Mesenchymal stem cell (in vitro differentiated cells and primary cell): ENCODE results near the gene STK10.

ENCODE experiments used
- DNase-seq: peaks from one replicate; pipeline ENCODE4 v3.0.0-alpha.2; 2013
- H2AFZ ChIP-seq: one replicate; pipeline ENCODE4 v1.6.1; 2013; ENCODE audit warnings: low read depth, mild to moderate bottlenecking, control low read depth, inconsistent platforms, low read length, moderate library complexity
- H2AK5ac ChIP-seq: 2 replicates; pipeline ENCODE4 v1.6.1; 2013; ENCODE audit warnings: low read length, moderate library complexity, mild to moderate bottlenecking, inconsistent platforms; ENCODE audit not compliant: severe bottlenecking
- H2BK120ac ChIP-seq: one replicate; pipeline ENCODE4 v1.6.1; 2013; ENCODE audit warnings: low read depth, mild to moderate bottlenecking, inconsistent platforms, low read length, moderate library complexity
- H2BK12ac ChIP-seq, 2 experiments: one replicate each; pipeline ENCODE4 v1.6.1; 2013; ENCODE audit warnings: inconsistent platforms in 2 of 2, low read length in 2 of 2, mild to moderate bottlenecking in 2 of 2, moderate library complexity in 2 of 2, control low read depth in 1 of 2
- H2BK15ac ChIP-seq: one replicate; pipeline ENCODE4 v1.6.1; 2013; ENCODE audit warnings: mild to moderate bottlenecking, low read depth, inconsistent platforms; ENCODE audit not compliant: poor library complexity, severe bottlenecking
- H2BK5ac ChIP-seq: 2 replicates; pipeline ENCODE4 v1.6.1; 2013; ENCODE audit warnings: low read depth, mild to moderate bottlenecking, low read length, control low read depth, inconsistent platforms; ENCODE audit not compliant: poor library complexity, severe bottlenecking
- H3K14ac ChIP-seq, 2 experiments: one replicate each; pipeline ENCODE4 v1.6.1; 2013; ENCODE audit warnings: inconsistent platforms in 2 of 2, low read length in 2 of 2, control low read depth in 1 of 2, mild to moderate bottlenecking in 1 of 2, moderate library complexity in 1 of 2
- H3K18ac ChIP-seq, 2 experiments: one replicate each; pipeline ENCODE4 v1.6.1; 2013; ENCODE audit warnings: inconsistent platforms in 2 of 2, low read length in 2 of 2, control low read depth in 1 of 2, low read depth in 1 of 2, mild to moderate bottlenecking in 1 of 2
- H3K23ac ChIP-seq, 2 experiments: one replicate each; pipeline ENCODE4 v1.6.1; 2013; ENCODE audit warnings: inconsistent platforms in 2 of 2, low read length in 2 of 2, mild to moderate bottlenecking in 2 of 2, moderate library complexity in 2 of 2, control low read depth in 1 of 2
- H3K27ac ChIP-seq: 2 replicates; pipeline ENCODE4 v1.5.1; 2013; ENCODE audit warnings: mild to moderate bottlenecking, moderate library complexity, low read length, control low read depth, inconsistent platforms; ENCODE audit not compliant: poor library complexity, severe bottlenecking
- H3K27me3 ChIP-seq, 2 experiments: 2 replicates each; pipeline versions ENCODE4 v1.6.1 to v1.7.0; 2013; ENCODE audit warnings: low read length in 2 of 2, mild to moderate bottlenecking in 2 of 2, moderate library complexity in 2 of 2, control low read depth in 1 of 2, inconsistent platforms in 1 of 2; ENCODE audit not compliant: control insufficient read depth in 1 of 2, insufficient read depth in 1 of 2
- H3K36me3 ChIP-seq, 2 experiments: 2 replicates each; pipeline versions ENCODE4 v1.6.1 to v1.7.0; 2013; ENCODE audit warnings: low read length in 2 of 2, control low read depth in 1 of 2, inconsistent platforms in 1 of 2, low read depth in 1 of 2, mild to moderate bottlenecking in 1 of 2; ENCODE audit not compliant: insufficient read depth in 2 of 2, control insufficient read depth in 1 of 2
- H3K4ac ChIP-seq, 2 experiments: one replicate each; pipeline ENCODE4 v1.6.1; 2013; ENCODE audit warnings: inconsistent platforms in 2 of 2, low read length in 2 of 2, mild to moderate bottlenecking in 2 of 2, moderate library complexity in 2 of 2, control low read depth in 1 of 2, low read depth in 1 of 2
- H3K4me1 ChIP-seq: 2 replicates; pipeline ENCODE4 v1.6.1; 2013; ENCODE audit warnings: low read depth, low read length, control low read depth; ENCODE audit not compliant: control insufficient read depth, insufficient read depth
- H3K4me2 ChIP-seq: 2 replicates; pipeline ENCODE4 v1.6.1; 2013; ENCODE audit warnings: low read length, mild to moderate bottlenecking, inconsistent platforms; ENCODE audit not compliant: poor library complexity, severe bottlenecking
- H3K4me3 ChIP-seq, 2 experiments: 2 replicates each; pipeline versions ENCODE4 v1.5.1 to v1.7.0; 2013; ENCODE audit warnings: low read length in 2 of 2, mild to moderate bottlenecking in 2 of 2, control low read depth in 1 of 2, low read depth in 1 of 2; ENCODE audit not compliant: insufficient read depth in 1 of 2
- H3K79me1 ChIP-seq: replicated peaks from 2 replicates; pipeline ENCODE4 v1.6.1; 2013; ENCODE audit warnings: mild to moderate bottlenecking, control low read depth, low read length, inconsistent platforms; ENCODE audit not compliant: poor library complexity, severe bottlenecking
- H3K9ac ChIP-seq: 2 replicates; pipeline ENCODE4 v1.7.0; 2013; ENCODE audit warnings: mild to moderate bottlenecking, low read length, moderate library complexity
- H3K9me3 ChIP-seq: 2 replicates; pipeline ENCODE4 v1.7.0; 2013; ENCODE audit warnings: mild to moderate bottlenecking, low read length; ENCODE audit not compliant: control insufficient read depth
- H4K8ac ChIP-seq: one replicate; pipeline ENCODE4 v1.6.1; 2013; ENCODE audit warnings: inconsistent platforms, mild to moderate bottlenecking, low read length, moderate library complexity
- H4K91ac ChIP-seq: one replicate; pipeline ENCODE4 v1.6.1; 2013; ENCODE audit warnings: mild to moderate bottlenecking, low read length, inconsistent platforms
- WGBS: methylation state at CpG from one replicate; pipeline ENCODE4 v1.1.7; 2013; ENCODE audit warnings: mixed read lengths; 5-methylcytosine and 5-hydroxymethylcytosine counted together

The STK10 gene

GRCh38 chr5:172048170-172048422, 139.9 kb downstream of the STK10 start:
- Histone ChIP-seq H3K9ac (no peak overlapping the region), H2BK12ac (no peak overlapping the region), H3K27ac (no peak overlapping the region), H2BK5ac (no peak overlapping the region), H3K9me3 (no peaks in the 10 kb centered on the region), H3K4me1 (peaks cover 7% of the 10 kb centered on the region), H3K18ac (no peak overlapping the region), H3K4me2 (no peak overlapping the region), H3K79me1 (peaks cover 14% of the 10 kb centered on the region), H3K4ac (no peak overlapping the region), H3K14ac (no peak overlapping the region), H4K91ac (no peak overlapping the region), H2AK5ac (no peak overlapping the region), H3K23ac (no peak overlapping the region), H4K8ac (no peak overlapping the region), H2BK120ac (no peak overlapping the region), H2AFZ (no peak overlapping the region), H3K27me3 (no peaks in the 10 kb centered on the region), H3K4me3 (no peak overlapping the region), H3K36me3 (peaks cover 63 to 80% of the 10 kb centered on the region in 2 experiments), H2BK15ac (no peak overlapping the region)
- no peak for DNase-seq
- 96% methylated on average over 1 of the region's 1 CpG for WGBS

- H3K9ac ChIP-seq: no peak overlapping the region
- H3K27ac ChIP-seq: no peak overlapping the region
- no peak overlapping the region for H3K14ac ChIP-seq
- DNase-seq: no peak
- no peak overlapping the region for H2BK5ac ChIP-seq
- H2BK15ac ChIP-seq: no peak overlapping the region
- H3K18ac ChIP-seq: no peak overlapping the region
- H4K8ac ChIP-seq: no peak overlapping the region
- peaks cover 53 to 71% of the 10 kb centered on the region in 2 experiments for H3K36me3 ChIP-seq
- no peak overlapping the region for H2BK120ac ChIP-seq
- no peak overlapping the region for H3K4me2 ChIP-seq
- no peak overlapping the region for H2AFZ ChIP-seq
- no peak overlapping the region for H4K91ac ChIP-seq
- no peaks in the 10 kb centered on the region for H3K9me3 ChIP-seq
- 97% methylated on average over 1 of the region's 4 CpGs for WGBS
- H3K4ac ChIP-seq: no peak overlapping the region
- no peak overlapping the region for H2AK5ac ChIP-seq
- H3K4me1 ChIP-seq: peaks cover 4% of the 10 kb centered on the region
- no peak overlapping the region for H3K23ac ChIP-seq
- peaks cover 12% of the 10 kb centered on the region for H3K79me1 ChIP-seq
- H3K4me3 ChIP-seq: no peak overlapping the region
- no peak overlapping the region for H2BK12ac ChIP-seq
- no peaks in the 10 kb centered on the region for H3K27me3 ChIP-seq
Observed at GRCh38 chr5:172046593-172046992, 141.4 kb downstream of the STK10 start.

- Histone ChIP-seq H2BK5ac (no peak overlapping the region), H2BK15ac (no peak overlapping the region), H2BK120ac (no peak overlapping the region), H3K4ac (no peak overlapping the region), H4K8ac (no peak overlapping the region), H3K14ac (no peak overlapping the region), H3K79me1 (peaks cover 12% of the 10 kb centered on the region), H3K4me1 (peaks cover 2% of the 10 kb centered on the region), H3K36me3 (peaks cover 50 to 60% of the 10 kb centered on the region in 2 experiments), H2AFZ (no peak overlapping the region), H3K27ac (no peak overlapping the region), H3K27me3 (no peaks in the 10 kb centered on the region), H3K23ac (no peak overlapping the region), H2AK5ac (no peak overlapping the region), H3K9ac (no peak overlapping the region), H3K9me3 (no peaks in the 10 kb centered on the region), H3K4me3 (no peak overlapping the region), H4K91ac (no peak overlapping the region), H2BK12ac (no peak overlapping the region), H3K4me2 (no peak overlapping the region), H3K18ac (no peak overlapping the region)
- 98% methylated on average over 7 of the region's 7 CpGs for WGBS
- no peak for DNase-seq
Observed at GRCh38 chr5:172045315-172045632, 142.8 kb downstream of the STK10 start.

- Histone ChIP-seq H4K91ac (no peak overlapping the region), H3K14ac (no peak overlapping the region), H3K9ac (no peak overlapping the region), H3K79me1 (peaks cover 12% of the 10 kb centered on the region), H3K9me3 (no peaks in the 10 kb centered on the region), H2AK5ac (no peak overlapping the region), H3K27ac (no peak overlapping the region), H2BK12ac (no peak overlapping the region), H3K4ac (no peak overlapping the region), H3K27me3 (no peaks in the 10 kb centered on the region), H2BK15ac (no peak overlapping the region), H2BK5ac (no peak overlapping the region), H3K36me3 (peaks cover 48 to 56% of the 10 kb centered on the region in 2 experiments), H2AFZ (no peak overlapping the region), H3K23ac (no peak overlapping the region), H3K18ac (no peak overlapping the region), H3K4me1 (peaks cover 2% of the 10 kb centered on the region), H3K4me3 (no peak overlapping the region), H4K8ac (no peak overlapping the region), H3K4me2 (no peak overlapping the region), H2BK120ac (no peak overlapping the region)
- DNase-seq: no peak
- 82% methylated on average over 12 of the region's 14 CpGs for WGBS
Observed at GRCh38 chr5:172044631-172045314, 143.3 kb downstream of the STK10 start.
